ENCODE results near the gene IMMT. TPM values are rescaled to one million over a fixed set of nuclear protein-coding genes. Genes with fewer than 3 reads are reported as not detected.

The IMMT gene
- total RNA-seq (2021; fragmentation: NEBNext Ultra II Directional; extraction: Animal tissue kit (Norgen Biotek cat#: 25700)), result 103 and 105 TPM in 2 replicates
- 28.9 and 37.7 TPM in 2 replicates for polyA plus RNA-seq (2011; rRNA removed)
- polyA plus RNA-seq (2011; cell fraction: cytosol; rRNA removed), result 46.8 TPM
- polyA plus RNA-seq (2011; cell fraction: nucleus; rRNA removed), result 38.2 TPM
- 78.4 to 97.7 TPM (median 85.7 TPM) in 4 replicates for polyA plus RNA-seq (2012, experiment 1 of 2)
- polyA plus RNA-seq (2012, experiment 2 of 2), result 14.8 TPM
- 79.4 TPM for polyA plus RNA-seq (2013, experiment 1 of 2)
- 74.8 TPM for polyA plus RNA-seq (2013, experiment 2 of 2)
- 55.1 and 77.5 TPM in 2 replicates for polyA minus RNA-seq (2011; rRNA and poly(A)+ RNA removed)
- 49.5 TPM for polyA minus RNA-seq (2011; cell fraction: cytosol; rRNA and poly(A)+ RNA removed)
- polyA minus RNA-seq (2011; cell fraction: nucleus; rRNA and poly(A)+ RNA removed), result 51.9 TPM
- long read RNA-seq, experiment 1, partial matches to known transcripts, result 38 of 114 reads
- long read RNA-seq, experiment 1, other reads (novel, unspliced or antisense), result 76 of 114 reads
- long read RNA-seq, experiment 2, partial matches to known transcripts, result 5 of 11 reads
- long read RNA-seq, experiment 2, other reads (novel, unspliced or antisense), result 6 of 11 reads

GRCh38 chr2:86195055-86195807 is at the start of gene IMMT:
TSS of gene IMMT (minus strand) at chr2:86195462. CDS start at chr2:86195382, 80 bp downstream.
- no peak within 1 kb of the TSS for H3K23ac ChIP-seq (ENCODE audit: insufficient read length)
- peak; percentile 87 to 92 for DNase-seq (ENCODE audit: low read depth in 1 of 2, low spot score in 2 of 2)
- H2BK15ac ChIP-seq (ENCODE audit: low read length), result peak within 1 kb of the TSS; percentile 8; the same call in 1 of the 2 replicates
- CTCF ChIA-PET (ENCODE audit: partially characterized antibody), result interaction anchor here (0.6 to 0.9 kb wide), 3 partner anchors 9 to 116 kb away, joined by 3 read pairs; no protein-coding TSS in a partner anchor
- FAIRE-seq, result no peak
- H2BK20ac ChIP-seq (ENCODE audit: low read length), result no peak within 1 kb of the TSS
- H3K36me3 ChIP-seq (ENCODE audit: control insufficient read depth in 2 of 4, insufficient read depth in 4 of 4, low read length in 3 of 4), result 0 out of 8 replicates have a peak, but pooled peaks cover 0 to 2% (median 0%) of the 10 kb centered on the region in 4 experiments
- H4K5ac ChIP-seq (ENCODE audit: insufficient read length, low read depth, low read length), result peak within 1 kb of the TSS; percentile 78
- H3K56ac ChIP-seq (replicated peaks; ENCODE audit: insufficient read length, low read depth, low read length), result peak within 1 kb of the TSS; percentile 94
- peak within 1 kb of the TSS; percentile 90 for H3K27ac ChIP-seq (ENCODE audit: low read depth, low read length)
- 2% methylated on average over 47 of the region's 74 CpGs; no CpG with 5 or more reads in 1 of the 2 experiments for WGBS, 2 experiments (ENCODE audit: extremely low coverage in 1 of 2, insufficient coverage in 1 of 2, insufficient read length in 1 of 2, insufficient replicate concordance in 2 of 2, low coverage in 1 of 2, low lambda C conversion rate in 2 of 2, missing lambda C conversion rate in 1 of 2)
- H3K18ac ChIP-seq (ENCODE audit: extremely low read depth, low read length), result peak within 1 kb of the TSS; percentile 84
- H4K91ac ChIP-seq (replicated peaks; ENCODE audit: insufficient read length, low read length), result peak within 1 kb of the TSS; percentile 98
- POLR2A ChIA-PET (ENCODE audit: partially characterized antibody), result interaction anchor here (0.6 to 3.3 kb wide), 11 partner anchors 10 to 245 kb away, joined by 3 to 22 read pairs (median 3); partner anchors contain the start of genes POLR1A and PTCD3
- peak within 1 kb of the TSS; percentile 64 to 96 (median 87) for H3K4me3 ChIP-seq (ENCODE audit: extremely low read depth in 1 of 4, insufficient read depth in 2 of 4, low read depth in 3 of 4, low read length in 4 of 4)
- H3K14ac ChIP-seq (ENCODE audit: insufficient read length), result no peak within 1 kb of the TSS
- peaks cover 0 to 4% (median under 1%) of the 10 kb centered on the region in 4 experiments; a peak in 1 of 7 replicates for H3K4me1 ChIP-seq (replicated peaks in 1 of 4; ENCODE audit: control insufficient read depth in 3 of 4, insufficient read depth in 4 of 4, low read length in 3 of 4)
- H3K27me3 ChIP-seq (replicated peaks in 1 of 4; ENCODE audit: control insufficient read depth in 3 of 4, extremely low read depth in 1 of 4, insufficient read depth in 3 of 4, low read length in 3 of 4), result no peaks in the 10 kb centered on the region
- H3K23me2 ChIP-seq (ENCODE audit: low read depth, low read length), result peaks cover 4% of the 10 kb centered on the region
- peak within 1 kb of the TSS; percentile 81 for H4K8ac ChIP-seq (ENCODE audit: extremely low read depth, insufficient read depth, low read length)
- H3K9me3 ChIP-seq (ENCODE audit: insufficient read depth in 2 of 2, low read depth in 1 of 2, low read length in 1 of 2), result no peaks in the 10 kb centered on the region
- peak within 1 kb of the TSS; percentile 98 for H3K4ac ChIP-seq (replicated peaks; ENCODE audit: insufficient read length, low read depth, low read length)
- no peak within 1 kb of the TSS; the same call in 1 of the 2 replicates for H2BK12ac ChIP-seq (ENCODE audit: low read depth, low read length)
- peaks cover 25 to 52% of the 10 kb centered on the region in 2 experiments for H3K79me2 ChIP-seq (ENCODE audit: control insufficient read depth in 1 of 2, insufficient read depth in 2 of 2, low read length in 2 of 2)
- H2BK5ac ChIP-seq (ENCODE audit: low read depth, low read length), result peak within 1 kb of the TSS; percentile 93
- H3K4me2 ChIP-seq (ENCODE audit: insufficient read depth in 1 of 2, low read depth in 2 of 2, low read length in 2 of 2), result peak within 1 kb of the TSS; percentile 82 to 99
- H3K79me1 ChIP-seq (ENCODE audit: low read depth, low read length), result peaks cover 7% of the 10 kb centered on the region; the same call in 1 of the 2 replicates
- H2AK5ac ChIP-seq (ENCODE audit: low read depth, low read length), result no peak within 1 kb of the TSS
- H3K9ac ChIP-seq (replicated peaks in 1 of 4; ENCODE audit: extremely low read depth in 1 of 4, low read depth in 3 of 4, low read length in 3 of 4), result peak within 1 kb of the TSS; percentile 88 to 90 (median 90)
- peaks cover 0 to 2% of the 10 kb centered on the region in 2 experiments for H4K20me1 ChIP-seq (replicated peaks in 1 of 2; ENCODE audit: control insufficient read depth in 1 of 2, insufficient read depth in 2 of 2, low read length in 2 of 2)
- 0 out of 2 replicates have a peak within 1 kb of the TSS, but pooled peaks have one; percentile 3 for H2AFZ ChIP-seq (ENCODE audit: low read length)
- no peak within 1 kb of the TSS for H2BK120ac ChIP-seq (replicated peaks; ENCODE audit: low read depth, low read length)
- TF ChIP-seq NANOG (IDR thresholded peaks at IDR 0.05; ENCODE audit: insufficient read depth, low read depth, low read length, poor library complexity, severe bottlenecking) (no peak), GTF2F1 (IDR thresholded peaks at IDR 0.05; ENCODE audit: borderline replicate concordance, low read depth, low read length) (peak; percentile 43), ATF2 (IDR thresholded peaks at IDR 0.05; ENCODE audit: low read length) (no peak), POU5F1 (IDR thresholded peaks at IDR 0.05; ENCODE audit: low read depth, low read length) (no peak), RAD21 (IDR thresholded peaks at IDR 0.05 in 1 of 2, conservative IDR thresholded peaks at IDR 0.05 in 1 of 2; ENCODE audit: low read depth in 2 of 2, low read length in 2 of 2) (no peak)

Data from H1 (cell line).